Left colon (tissue), 2 donors: ENCODE measurements around the gene ITPA. TPM values are rescaled to one million over a fixed set of nuclear protein-coding genes. Genes with fewer than 3 reads are reported as not detected.
A peak's percentile ranks its signal among the peaks of the same experiment; 100 is the strongest.

Experiments
- ATAC-seq: fragments of 200-7000 bp; cut with Tn5 transposase; one replicate; pipeline ENCODE4 v1.9.1; 2020; ENCODE audit warnings: mild to moderate bottlenecking, moderate library complexity
- DNase-seq, 2 donors: peaks; one replicate each; pipeline ENCODE4 v3.0.0-alpha.2; 2020
- intact Hi-C, 2 donors: fragments of 100-400 bp; cut with DNase I in 1 of 2; cut with micrococcal nuclease in 1 of 2; formaldehyde crosslinking; loops; one replicate each; pipeline versions ENCODE4 v1.11.2 to v1.14.0; 2022; cut with DNase I, micrococcal nuclease
- total RNA-seq, 2 donors: library from RNA; stranded (reverse); fragmentation: NEBNext Ultra II Directional; extraction: Animal tissue kit (Norgen Biotek cat#: 25700); gene quantifications; one replicate each; pipeline ENCODE4 v1.2.1, GENCODE V29; 2021
- donor health status: DM: no; HTN: no; CAD: no.
- donor health status: DM: yes; HTN: yes; CAD: no.

The ITPA gene
- total RNA-seq, 2 donors from 2014 or later = 44.8 to 46.3 TPM

- intact Hi-C loops = no loop called here
- DNase-seq (no peak), ATAC-seq (no peak)
Measured at GRCh38 chr20:3237011-3237957, 28.0 kb downstream of the ITPA start.

GRCh38 chr20:3237958-3238615 is 28.8 kb downstream of the ITPA start:
- no peak for DNase-seq
- intact Hi-C loops = no loop called here
- peak; percentile 1 for ATAC-seq

GRCh38 chr20:3238616-3239025 is 29.3 kb downstream of the ITPA start:
- ATAC-seq (peak; percentile 23), DNase-seq (peak in 1 of 2 donors; percentile 47)
- intact Hi-C loops = no loop called here

- ATAC-seq (peak; percentile 90), DNase-seq (peak; percentile 83 to 84)
- intact Hi-C loops = no loop called here
Measured at GRCh38 chr20:3239026-3239866, 29.9 kb downstream of the ITPA start, which contains the start of gene SLC4A11. Gene SLC4A11 (minus strand): TSS chr20:3239190. CDS start chr20:3239137, 53 bp downstream.

- intact Hi-C loops = no loop called here
- no peak for ATAC-seq
- no peak for DNase-seq
Measured at GRCh38 chr20:3239867-3240775, 30.8 kb downstream of the ITPA start.

GRCh38 chr20:3240776-3241363 is 31.6 kb downstream of the ITPA start:
- no peak for DNase-seq
- intact Hi-C loops = no loop called here
- no peak for ATAC-seq

GRCh38 chr20:3242172-3242692 is 32.9 kb downstream of the ITPA start:
- intact Hi-C loops = no loop called here
- DNase-seq (no peak), ATAC-seq (no peak)

GRCh38 chr20:3243718-3244358 is 34.5 kb downstream of the ITPA start:
- intact Hi-C loops = no loop called here
- no peak for DNase-seq
- ATAC-seq = no peak

GRCh38 chr20:3244613-3245012 is 35.3 kb downstream of the ITPA start:
- DNase-seq = no peak

GRCh38 chr20:3245156-3245555 is 35.9 kb downstream of the ITPA start:
- no peak for ATAC-seq
- no peak for DNase-seq
- intact Hi-C loops = no loop called here

More at GRCh38 chr20:3244613-3245012, 35.3 kb downstream of the ITPA start:
- ATAC-seq = no peak
- intact Hi-C loops = no loop called here

- intact Hi-C loops = no loop called here
- ATAC-seq (no peak), DNase-seq (no peak)
Measured at GRCh38 chr20:3245711-3246110, 36.4 kb downstream of the ITPA start.

- ATAC-seq (no peak), DNase-seq (no peak)
- intact Hi-C loops = no loop called here
Measured at GRCh38 chr20:3246682-3247081, 37.4 kb downstream of the ITPA start.

GRCh38 chr20:3247638-3248037 is 38.3 kb downstream of the ITPA start:
- ATAC-seq (no peak), DNase-seq (no peak)
- intact Hi-C loops = no loop called here

- ATAC-seq = peak; percentile 65
- peak in 1 of 2 donors; percentile 36 for DNase-seq
- intact Hi-C loops = no loop called here
Measured at GRCh38 chr20:3248167-3248992, 39.1 kb downstream of the ITPA start.

- ATAC-seq (peak; percentile 6), DNase-seq (no peak)
- intact Hi-C loops = no loop called here
Measured at GRCh38 chr20:3248993-3249347, 39.7 kb downstream of the ITPA start.

- ATAC-seq = peak; percentile 34
- DNase-seq = no peak
- intact Hi-C loops = no loop called here
Measured at GRCh38 chr20:3250091-3250504, 40.8 kb downstream of the ITPA start.
